HG02571 (cell line): ENCODE measurements around the gene STK10.
"Not testable (repeated sequence)": the region's sequence is repeated elsewhere in the genome, so short reads cannot be mapped to it uniquely, and the experiment has no call there.

Experiments
- ATAC-seq: cut with Tn5 transposase; IDR thresholded peaks from one replicate; pipeline ENCODE4 v1.9.1; 2021; ENCODE audit warnings: mild to moderate bottlenecking, moderate library complexity; ENCODE audit not compliant: unreplicated experiment

The STK10 gene

DNA sequence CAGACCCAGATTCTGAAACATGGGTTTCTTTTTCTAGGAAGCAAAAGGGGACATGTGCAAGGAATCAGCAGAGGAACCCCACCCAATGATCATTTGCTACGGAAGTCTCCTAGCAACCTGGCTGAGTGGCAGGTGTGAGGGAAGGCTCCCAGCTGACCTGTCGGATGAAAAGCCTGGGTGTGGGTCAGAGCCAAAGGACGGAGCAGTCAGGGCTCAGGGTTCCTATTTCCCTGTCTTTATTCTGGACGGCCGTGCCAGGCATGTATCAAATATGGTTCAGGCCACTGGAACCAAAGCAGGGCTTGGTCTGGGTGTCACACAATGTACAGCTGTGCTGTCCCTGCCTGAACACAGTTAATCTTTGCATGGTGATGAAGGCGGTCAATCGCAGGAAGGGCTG, 20.1 kb downstream of the STK10 start:
- ATAC-seq, result no peak

DNA sequence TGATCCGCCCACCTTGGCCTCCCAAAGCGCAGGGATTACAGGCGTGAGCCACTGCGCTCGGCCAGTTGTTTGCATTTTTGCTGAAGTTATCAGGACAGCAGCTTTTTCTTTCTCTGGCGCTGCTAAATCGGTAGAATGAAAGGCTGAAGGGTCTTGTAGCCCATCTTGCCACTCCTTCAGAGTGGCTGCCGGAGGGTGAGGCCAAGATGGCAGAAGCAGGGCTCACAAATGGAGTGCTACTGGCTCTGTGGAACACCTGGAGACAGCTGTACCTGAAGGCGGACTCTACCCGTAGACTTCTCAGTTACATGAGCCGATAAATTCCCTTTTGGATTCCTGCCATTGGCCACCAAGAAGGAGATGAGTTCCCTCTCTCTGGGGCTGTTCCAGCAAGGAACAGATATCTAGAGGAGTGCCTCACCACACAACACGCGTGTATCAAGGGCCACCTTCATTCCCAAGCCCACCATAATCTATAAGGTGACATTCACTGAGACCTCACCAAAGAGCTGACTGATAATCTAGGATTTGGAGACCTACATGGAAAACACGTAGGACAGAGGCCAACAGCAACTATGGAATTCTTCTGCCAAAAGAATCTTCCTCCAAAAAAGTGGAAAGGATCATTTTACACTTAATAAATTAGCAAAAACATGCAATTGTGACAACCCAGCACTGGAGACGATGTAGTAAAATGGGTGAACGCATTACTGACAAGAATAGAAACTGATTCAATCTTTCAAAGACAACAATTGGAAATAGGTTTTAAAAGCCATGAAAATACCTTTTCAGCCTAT, 21.8 kb downstream of the STK10 start:
- no peak for ATAC-seq

DNA sequence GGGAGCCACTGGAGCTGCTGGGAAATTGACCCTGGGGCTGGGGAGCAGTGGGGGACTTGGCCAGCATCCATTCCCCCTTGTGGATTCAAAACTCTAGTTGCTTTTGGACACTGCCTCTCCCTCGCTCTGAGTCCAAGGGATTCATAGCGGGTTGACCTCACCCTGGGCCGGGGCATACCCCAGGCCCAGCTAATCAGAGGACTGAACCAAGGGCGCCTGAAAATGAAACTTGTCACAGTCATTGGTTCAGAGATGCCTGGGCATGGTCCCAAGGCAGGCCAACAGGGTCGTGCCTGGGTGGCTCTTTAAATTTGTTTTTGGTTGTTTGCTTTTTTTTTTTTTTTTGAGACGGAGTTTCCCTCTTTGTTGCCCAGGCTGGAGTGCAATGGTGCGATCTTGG, 22.6 kb downstream of the STK10 start:
- no peak for ATAC-seq

DNA sequence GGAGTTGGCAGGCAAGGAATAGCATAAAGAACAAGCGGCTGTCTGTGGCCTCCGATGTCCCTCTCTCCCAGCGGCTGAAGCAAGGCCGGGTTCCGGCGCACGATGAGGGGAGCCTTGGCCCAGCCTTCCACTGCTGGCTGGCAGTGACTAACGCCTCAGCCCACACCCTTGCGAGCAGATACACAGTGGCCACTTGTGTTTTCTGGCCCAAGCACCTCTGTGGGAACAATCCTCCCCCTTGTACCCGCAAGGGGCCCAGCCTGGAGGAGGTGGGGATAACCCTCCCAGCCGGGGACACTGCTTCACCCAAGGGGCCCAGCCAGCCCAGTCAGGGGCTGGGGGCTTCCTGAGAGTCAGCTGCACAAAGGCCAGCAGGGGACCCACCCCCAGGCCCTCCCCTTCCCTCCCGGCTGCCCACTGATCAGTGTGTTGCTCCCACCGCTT, 23.2 kb downstream of the STK10 start:
- no peak for ATAC-seq

DNA sequence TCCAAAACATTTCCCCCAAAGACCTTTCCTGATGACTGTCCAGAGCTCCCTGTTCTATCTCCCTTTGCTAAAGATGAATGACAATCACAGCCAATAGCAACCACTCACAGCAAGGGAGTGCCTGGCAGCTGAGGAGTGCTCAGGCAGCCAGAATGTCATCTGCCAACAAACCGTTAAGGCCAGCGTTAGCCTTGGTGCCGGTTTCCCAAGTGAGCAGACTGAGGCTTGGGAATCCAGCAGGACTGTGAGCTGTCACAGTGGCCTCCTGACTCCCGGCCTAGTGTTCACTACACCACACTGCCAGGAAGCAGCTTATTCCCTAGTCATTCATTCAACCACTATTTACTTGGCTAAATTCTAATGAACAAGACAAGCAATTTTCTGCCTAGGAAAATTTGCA, 24.7 kb downstream of the STK10 start:
- no peak for ATAC-seq

DNA sequence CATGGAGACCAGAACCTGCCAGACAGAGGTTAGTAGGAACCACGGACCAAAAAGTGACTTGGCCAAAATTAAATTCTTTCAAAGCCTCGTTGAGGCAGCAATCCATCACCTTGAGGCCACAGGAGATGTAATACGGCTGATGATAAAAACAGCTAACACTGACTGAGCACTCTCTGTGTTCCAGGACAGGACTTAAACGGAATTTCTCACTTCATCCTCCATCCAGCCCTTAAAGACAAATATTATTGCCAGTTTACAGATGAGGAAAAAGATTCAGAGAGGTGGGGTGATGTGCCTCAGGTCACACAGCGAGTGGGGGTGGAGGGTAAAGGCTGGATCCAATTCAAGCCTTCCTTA, 25.1 kb downstream of the STK10 start:
- no peak for ATAC-seq

DNA sequence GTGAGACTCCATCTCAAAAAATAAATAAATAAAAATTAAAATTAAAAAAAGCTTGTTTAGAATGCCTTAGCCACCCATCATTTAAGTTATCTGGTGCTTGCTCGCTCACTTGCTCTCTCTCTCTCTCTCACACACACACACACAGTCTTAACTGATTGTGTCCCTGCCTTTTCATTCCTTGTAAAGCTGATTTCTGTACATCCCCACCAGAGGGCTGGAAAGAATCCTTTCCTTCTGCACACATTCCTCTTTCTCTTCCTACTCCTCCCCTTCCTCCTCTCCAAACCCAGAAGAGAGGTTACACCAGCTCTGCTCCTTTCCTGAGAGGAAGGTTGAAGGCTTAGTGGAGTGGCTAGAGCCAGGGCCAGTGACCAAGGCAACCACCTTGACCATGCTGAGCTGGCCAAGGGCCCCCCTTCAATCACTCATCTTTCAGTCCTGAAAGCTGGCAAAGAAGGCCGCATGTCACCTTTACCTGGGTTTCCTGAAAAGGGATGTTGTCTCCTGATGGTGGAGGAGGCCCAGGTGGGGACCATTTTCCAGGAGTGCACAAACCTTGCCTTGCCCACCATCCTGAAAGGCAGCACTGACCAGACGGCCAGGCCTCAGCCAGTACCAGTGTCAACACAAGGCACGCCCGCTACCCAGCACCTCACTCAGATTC, 25.6 kb downstream of the STK10 start:
- ATAC-seq, result no peak

- ATAC-seq, result no peak
Observed at GRCh38 chr5:172160506-172160905, 27.5 kb downstream of the STK10 start.

DNA sequence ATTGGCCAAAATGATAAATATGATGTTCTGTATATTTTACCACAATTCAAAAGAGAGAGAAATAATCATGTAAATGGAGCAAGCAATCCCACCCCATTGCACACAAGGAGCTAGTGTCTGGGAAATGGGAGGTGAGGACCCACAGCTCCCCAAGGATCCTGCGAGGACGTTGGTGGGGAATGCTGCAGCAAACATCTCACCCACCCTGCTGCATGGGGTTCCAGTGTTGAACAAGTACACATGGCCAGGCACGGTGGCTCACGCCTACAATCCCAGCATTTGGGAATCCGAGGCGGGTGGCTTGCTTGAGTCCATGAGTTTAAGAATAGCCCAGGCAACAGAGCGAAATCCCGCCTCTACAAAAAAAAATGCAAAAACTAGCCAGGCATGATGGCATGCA, 29.0 kb downstream of the STK10 start:
- no peak for ATAC-seq

DNA sequence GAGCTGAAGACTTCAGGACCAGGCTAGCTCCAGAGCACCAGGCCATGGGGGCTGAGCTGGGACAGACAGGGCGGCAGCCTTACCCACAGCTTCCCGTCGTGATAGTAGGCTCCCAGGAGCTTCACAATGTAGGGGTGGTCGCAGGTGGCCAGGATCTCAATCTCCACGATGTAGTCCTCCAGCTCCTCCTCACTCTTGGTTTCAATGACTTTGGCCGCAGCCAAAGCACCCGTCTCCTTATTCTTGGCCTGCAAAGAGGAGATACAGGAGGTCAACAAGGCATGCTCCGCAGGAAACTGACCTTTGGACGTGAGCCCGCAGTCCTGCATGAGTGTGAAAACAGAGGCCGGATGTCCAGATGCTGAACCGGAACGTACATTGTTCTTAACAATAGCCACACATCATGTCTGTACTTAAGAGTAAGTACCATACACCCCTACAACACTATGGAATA, 31.5 kb downstream of the STK10 start:
- ATAC-seq, result no peak

GRCh38 chr5:172155101-172155500, 32.9 kb downstream of the STK10 start:
- not testable (repeated sequence) for ATAC-seq

GRCh38 chr5:172153695-172154094, 34.3 kb downstream of the STK10 start:
- ATAC-seq, result no peak

GRCh38 chr5:172151661-172152210, 36.3 kb downstream of the STK10 start:
- ATAC-seq, result no peak

GRCh38 chr5:172150514-172151425, 37.3 kb downstream of the STK10 start:
- ATAC-seq, result peak; percentile 52

DNA sequence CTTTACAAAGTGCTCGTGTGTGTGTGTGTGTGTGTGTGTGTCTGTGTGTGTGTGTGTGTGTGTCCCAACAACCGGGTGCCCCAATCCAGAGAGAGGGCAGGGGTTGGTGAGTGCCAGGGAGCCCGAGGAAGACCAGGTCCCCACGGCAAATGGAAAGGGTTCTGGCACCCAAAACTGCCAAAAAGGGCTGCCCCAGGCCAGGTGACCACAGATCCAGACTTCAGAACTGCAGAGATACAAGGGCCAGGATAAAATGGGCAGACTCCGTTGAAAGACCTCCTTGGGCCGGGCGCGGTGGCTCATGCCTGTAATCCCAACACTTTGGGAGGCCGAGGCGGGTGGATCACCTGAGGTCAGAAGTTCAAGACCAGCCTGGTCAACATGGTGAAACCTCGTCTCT, 38.5 kb downstream of the STK10 start:
- ATAC-seq, result not testable (repeated sequence)

DNA sequence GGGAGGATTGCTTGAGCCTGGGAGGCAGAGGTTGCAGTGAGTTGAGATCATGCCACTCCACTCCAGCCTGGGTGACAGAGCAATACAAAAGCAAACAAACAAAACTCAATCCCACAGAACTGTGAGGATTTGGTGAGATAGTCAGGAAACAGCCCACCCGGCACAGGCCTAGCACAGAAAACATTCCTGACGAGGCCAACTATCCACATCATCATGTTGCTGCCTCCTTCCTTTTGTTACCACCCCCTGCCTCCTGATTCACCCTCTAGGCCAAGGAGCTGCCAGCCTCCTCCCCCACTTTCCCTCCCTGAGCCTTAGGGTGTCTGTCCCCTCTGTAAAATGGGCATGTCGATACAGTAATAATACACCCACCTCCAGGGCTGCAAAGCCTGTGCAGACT, 39.0 kb downstream of the STK10 start:
- ATAC-seq, result no peak

DNA sequence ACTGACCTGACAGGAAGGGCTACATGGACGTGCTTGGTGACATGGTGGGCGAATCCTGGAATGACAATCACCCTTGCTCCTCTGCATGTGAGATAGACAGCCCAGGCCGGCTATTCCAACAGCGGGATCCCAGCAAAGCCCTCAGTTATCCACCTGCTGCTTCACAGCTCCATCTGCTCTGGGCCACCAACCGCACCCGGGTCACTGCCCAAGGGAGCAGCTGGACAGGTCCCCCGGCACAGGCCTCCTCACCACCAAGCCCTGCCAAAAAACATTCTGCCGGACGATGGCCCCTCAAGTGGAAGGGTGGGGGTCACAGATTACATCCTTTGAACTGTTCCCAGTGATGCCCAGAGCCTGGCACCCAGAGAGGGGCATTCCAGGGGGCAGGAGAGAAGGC, 39.6 kb downstream of the STK10 start:
- ATAC-seq, result no peak

DNA sequence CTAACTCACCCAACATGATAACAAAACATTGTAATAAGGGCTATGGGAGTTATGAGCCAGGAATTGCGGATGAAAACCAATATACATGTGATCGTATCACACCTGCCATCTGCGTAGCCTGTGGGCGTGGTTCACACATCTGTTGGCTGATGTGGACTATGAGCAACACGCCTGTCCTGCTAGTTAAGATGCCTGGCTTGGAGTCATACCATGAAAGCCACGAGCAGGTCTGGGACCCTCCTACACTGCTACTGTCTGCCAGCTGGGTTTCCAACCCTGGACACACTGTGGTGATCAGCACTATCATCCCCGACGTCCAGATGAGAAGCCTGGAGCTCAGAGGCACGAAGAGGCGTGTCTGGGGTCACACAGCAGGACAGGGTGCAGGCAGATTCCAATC, 40.2 kb downstream of the STK10 start:
- ATAC-seq, result no peak

- no peak for ATAC-seq
Observed at GRCh38 chr5:172146748-172147092, 41.3 kb downstream of the STK10 start.

DNA sequence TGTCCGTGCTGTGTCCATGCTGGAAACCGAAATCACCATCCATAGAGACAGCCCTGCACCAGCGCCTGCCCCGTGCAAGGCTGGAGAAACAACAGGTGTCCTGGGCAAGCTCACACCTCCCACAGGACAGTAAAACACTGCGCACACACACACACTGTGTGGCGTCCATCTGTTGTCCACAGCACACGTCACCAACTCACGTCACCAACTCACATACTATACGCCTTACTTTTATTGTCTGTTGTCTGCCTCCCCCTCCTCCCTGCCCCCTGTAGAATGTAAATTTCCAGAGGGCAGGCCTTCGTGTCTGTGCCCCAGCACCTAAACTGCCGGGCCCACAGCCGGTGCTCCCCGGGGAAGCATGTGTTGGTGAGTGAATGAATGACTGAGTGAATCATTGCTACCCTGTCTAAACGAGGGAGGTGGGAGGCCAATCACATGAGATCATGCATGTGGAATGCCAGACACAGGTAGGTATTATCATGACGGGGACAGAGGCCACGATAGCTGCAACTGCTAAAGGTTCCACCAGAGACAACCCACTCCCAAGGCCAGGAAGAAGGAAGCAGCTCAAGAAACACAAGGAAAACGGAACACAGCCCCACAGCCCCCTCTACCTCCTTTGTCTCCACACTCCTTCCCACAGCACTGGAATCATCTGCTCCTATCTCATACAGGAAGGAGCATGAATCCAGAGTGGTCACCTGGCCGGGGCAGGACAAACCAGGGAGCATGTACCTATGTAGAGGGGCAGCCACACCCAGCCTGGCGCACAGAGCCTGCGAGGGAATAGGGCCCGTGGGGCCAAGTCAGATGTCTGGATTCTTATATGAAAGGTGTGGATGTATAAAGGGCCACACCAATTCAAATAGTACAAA, 41.9 kb downstream of the STK10 start:
- no peak for ATAC-seq
